DND-41 (cell line): ENCODE data around the gene SAP30L.
A peak's percentile ranks its signal among the peaks of the same experiment; 100 is the strongest.

ENCODE experiments used
- ATAC-seq: fragments of 200-7000 bp; cut with Tn5 transposase; 3 replicates; pipeline ENCODE4 v1.9.1; 2021; ENCODE audit warnings: low read depth; ENCODE audit not compliant: insufficient read depth
- DNase-seq: peaks from one replicate; pipeline ENCODE4 v3.0.0-alpha.2; 2020
- H2AFZ ChIP-seq: 2 replicates; pipeline ENCODE4 v1.6.0; 2012; ENCODE audit warnings: low read depth, low read length
- H3K27ac ChIP-seq: 2 replicates; pipeline ENCODE4 v1.5.1; 2012; ENCODE audit warnings: low read length, inconsistent platforms
- H3K27me3 ChIP-seq: fragments of 200-600 bp; sonication (generic); 2 replicates; pipeline ENCODE4 v1.6.0; 2012; ENCODE audit warnings: low read length, mild to moderate bottlenecking, inconsistent platforms; ENCODE audit not compliant: insufficient read depth, poor library complexity
- H3K36me3 ChIP-seq: 2 replicates; pipeline ENCODE4 v1.5.1; 2012; ENCODE audit warnings: low read length, inconsistent platforms; ENCODE audit not compliant: insufficient read depth
- H3K4me1 ChIP-seq: 2 replicates; pipeline ENCODE4 v1.5.1; 2012; ENCODE audit warnings: mild to moderate bottlenecking, low read length; ENCODE audit not compliant: insufficient read depth
- H3K4me2 ChIP-seq: 2 replicates; pipeline ENCODE4 v1.6.0; 2012; ENCODE audit warnings: mild to moderate bottlenecking, moderate library complexity, low read length, inconsistent platforms; ENCODE audit not compliant: insufficient read depth
- H3K4me3 ChIP-seq, 2 experiments: fragments of 200-600 bp in 1 of 2; shearing (Covaris generic) in 1 of 2; 2 replicates each; pipeline ENCODE4 v1.5.1; 2012 to 2016; ENCODE audit warnings: inconsistent platforms in 2 of 2, low read length in 2 of 2, mild to moderate bottlenecking in 2 of 2, low read depth in 1 of 2, moderate library complexity in 1 of 2
- H3K79me2 ChIP-seq: 2 replicates; pipeline ENCODE4 v1.6.0; 2012; ENCODE audit warnings: low read length, inconsistent platforms; ENCODE audit not compliant: insufficient read depth
- H3K9ac ChIP-seq: 2 replicates; pipeline ENCODE4 v1.6.0; 2012; ENCODE audit warnings: low read depth, mild to moderate bottlenecking, inconsistent platforms, low read length, moderate library complexity
- H3K9me3 ChIP-seq: 2 replicates; pipeline ENCODE4 v1.5.1; 2012; ENCODE audit warnings: low read length, moderate library complexity, mild to moderate bottlenecking, inconsistent platforms; ENCODE audit not compliant: insufficient read depth, severe bottlenecking
- H4K20me1 ChIP-seq: 2 replicates; pipeline ENCODE4 v1.6.0; 2012; ENCODE audit warnings: low read length; ENCODE audit not compliant: insufficient read depth
- CTCF ChIP-seq: IDR thresholded peaks from 2 replicates; pipeline ENCODE4 v1.5.1; 2012; ENCODE audit warnings: borderline replicate concordance, low read length, moderate library complexity, mild to moderate bottlenecking; ENCODE audit not compliant: poor library complexity, severe bottlenecking; ENCODE audit errors: extremely low read depth
- EZH2 ChIP-seq: IDR thresholded peaks from 3 replicates; pipeline ENCODE4 v1.6.1; 2012; ENCODE audit warnings: borderline replicate concordance, low read depth, mild to moderate bottlenecking, moderate library complexity, low read length, inconsistent platforms; ENCODE audit not compliant: severe bottlenecking

Gene SAP30L

GRCh38 chr5:154430466-154430865, 15.3 kb upstream of the SAP30L start:
- H3K9me3 ChIP-seq: no peaks in the 10 kb centered on the region

GRCh38 chr5:154430961-154431630, 14.7 kb upstream of the SAP30L start:
- Histone ChIP-seq H3K9ac (no peak overlapping the region), H3K4me2 (no peak overlapping the region), H2AFZ (no peak overlapping the region), H3K36me3 (peaks cover 15% of the 10 kb centered on the region), H3K27ac (no peak overlapping the region), H3K4me3 (no peak overlapping the region), H4K20me1 (no peaks in the 10 kb centered on the region), H3K27me3 (no peaks in the 10 kb centered on the region), H3K4me1 (no peaks in the 10 kb centered on the region), H3K79me2 (no peaks in the 10 kb centered on the region), H3K9me3 (no peaks in the 10 kb centered on the region)
- DNase-seq (no peak), ATAC-seq (no peak)
- TF ChIP-seq CTCF (no peak), EZH2 (no peak)

More at GRCh38 chr5:154430466-154430865, 15.3 kb upstream of the SAP30L start:
- Histone ChIP-seq H3K9ac (no peak overlapping the region), H2AFZ (no peak overlapping the region), H4K20me1 (no peaks in the 10 kb centered on the region), H3K79me2 (no peaks in the 10 kb centered on the region), H3K27me3 (no peaks in the 10 kb centered on the region), H3K36me3 (peaks cover 9% of the 10 kb centered on the region), H3K4me2 (no peak overlapping the region), H3K4me1 (no peaks in the 10 kb centered on the region), H3K4me3 (no peak overlapping the region), H3K27ac (no peak overlapping the region)
- TF ChIP-seq CTCF (no peak), EZH2 (no peak)
- ATAC-seq (peak; percentile 49; the same call in 2 of the 3 replicates), DNase-seq (no peak)

- peaks cover 49% of the 10 kb centered on the region for H3K36me3 ChIP-seq
- no peak for ATAC-seq
- H3K4me3 ChIP-seq: no peak overlapping the region
Observed at GRCh38 chr5:154435226-154435625, 10.6 kb upstream of the SAP30L start.

More at GRCh38 chr5:154435226-154435625, 10.6 kb upstream of the SAP30L start:
- H3K79me2 ChIP-seq: no peaks in the 10 kb centered on the region
- no peak for DNase-seq
- no peaks in the 10 kb centered on the region for H3K4me1 ChIP-seq
- H4K20me1 ChIP-seq: no peaks in the 10 kb centered on the region
- TF ChIP-seq CTCF: no peak
- no peak for TF ChIP-seq EZH2
- H3K27ac ChIP-seq: no peak overlapping the region
- H3K9me3 ChIP-seq: no peaks in the 10 kb centered on the region
- no peak overlapping the region for H3K4me2 ChIP-seq
- H3K9ac ChIP-seq: no peak overlapping the region
- H3K27me3 ChIP-seq: no peaks in the 10 kb centered on the region
- no peak overlapping the region for H2AFZ ChIP-seq
